HFFc6 (cell line): ENCODE results near the gene PISD. TPM values are rescaled to one million over a fixed set of nuclear protein-coding genes. Genes with fewer than 3 reads are reported as not detected.

ENCODE experiments used
- DNase-seq: peaks from one replicate; pipeline ENCODE4 v3.0.0-alpha.2; 2018
- H3K27ac Mint-ChIP-seq: 2 replicates; pipeline ENCODE4 v1.8.0; 2020; ENCODE audit warnings: mild to moderate bottlenecking, mixed read lengths
- H3K27me3 Mint-ChIP-seq: 2 replicates; pipeline ENCODE4 v1.8.0; 2021; ENCODE audit warnings: mild to moderate bottlenecking, moderate library complexity, mixed read lengths; ENCODE audit not compliant: insufficient read depth
- H3K36me3 Mint-ChIP-seq: 2 replicates; pipeline ENCODE4 v1.8.0; 2021; ENCODE audit warnings: low read depth, mixed read lengths
- H3K4me1 Mint-ChIP-seq: 2 replicates; pipeline ENCODE4 v1.8.0; 2020; ENCODE audit warnings: low read depth, mixed read lengths
- H3K4me3 Mint-ChIP-seq: 2 replicates; pipeline ENCODE4 v1.8.0; 2020; ENCODE audit warnings: mild to moderate bottlenecking, moderate library complexity, mixed read lengths
- H3K9me3 Mint-ChIP-seq: 2 replicates; pipeline ENCODE4 v1.8.0; 2020; ENCODE audit warnings: mild to moderate bottlenecking, mixed read lengths
- CTCF ChIP-seq: fragments of 200-600 bp; sonication (generic); IDR thresholded peaks from 2 replicates; pipeline ENCODE4 v1.5.0; 2021; ENCODE audit warnings: antibody characterized with exemption, mild to moderate bottlenecking
- total RNA-seq, 6 experiments: library from RNA; stranded (reverse); fragmentation: NEBNext Ultra II Directional; extraction: Animal tissue kit (Norgen Biotek cat#: 25700); gene quantifications; 2 replicates in 1 of 6; 3 replicates in 5 of 6; pipeline ENCODE4 v1.2.3, GENCODE V29; 2021

PISD gene
- total RNA-seq, 6 experiments from 2014 or later = 38.4 to 47.3 (median 43.3) TPM

- Mint-ChIP-seq H3K4me1 (peaks cover 51% of the 10 kb centered on the region), H3K27ac (peak overlapping the region; percentile 77), H3K4me3 (no peak overlapping the region; the same call in 1 of the 2 replicates), H3K36me3 (peaks cover 15% of the 10 kb centered on the region), H3K27me3 (peaks cover 1% of the 10 kb centered on the region), H3K9me3 (no peaks in the 10 kb centered on the region)
- DNase-seq = peak; percentile 63
- no peak for TF ChIP-seq CTCF
These were observed 11.6 kb downstream of the PISD start for GRCh38 chr22:31650391-31650790.

- peaks cover 1% of the 10 kb centered on the region for H3K27me3 Mint-ChIP-seq
- peak; percentile 87 for DNase-seq
- no peak for TF ChIP-seq CTCF
These were observed 14.3 kb downstream of the PISD start for GRCh38 chr22:31647523-31648320.

GRCh38 chr22:31647066-31647465 lies 14.9 kb downstream of the PISD start:
- no peak for TF ChIP-seq CTCF
- Mint-ChIP-seq H3K9me3 (no peaks in the 10 kb centered on the region), H3K36me3 (peaks cover 6% of the 10 kb centered on the region; the same call in 1 of the 2 replicates), H3K27me3 (peaks cover 1% of the 10 kb centered on the region), H3K27ac (peak overlapping the region; percentile 96), H3K4me1 (peaks cover 44% of the 10 kb centered on the region), H3K4me3 (peak overlapping the region; percentile 67)
- no peak for DNase-seq

More at GRCh38 chr22:31647523-31648320, 14.3 kb downstream of the PISD start:
- Mint-ChIP-seq H3K4me3 (peak overlapping the region; percentile 67), H3K4me1 (peaks cover 44% of the 10 kb centered on the region), H3K9me3 (no peaks in the 10 kb centered on the region), H3K27ac (peak overlapping the region; percentile 96), H3K36me3 (peaks cover 6% of the 10 kb centered on the region; the same call in 1 of the 2 replicates)

GRCh38 chr22:31646186-31647019 lies 15.6 kb downstream of the PISD start:
- TF ChIP-seq CTCF = no peak
- Mint-ChIP-seq H3K4me1 (peaks cover 44% of the 10 kb centered on the region), H3K27me3 (peaks cover 1% of the 10 kb centered on the region), H3K36me3 (peaks cover 6% of the 10 kb centered on the region; the same call in 1 of the 2 replicates), H3K27ac (peak overlapping the region; percentile 96), H3K4me3 (peak overlapping the region; percentile 67), H3K9me3 (no peaks in the 10 kb centered on the region)
- peak; percentile 97 for DNase-seq

GRCh38 chr22:31639436-31640039 lies 22.5 kb downstream of the PISD start:
- TF ChIP-seq CTCF = no peak
- no peak overlapping the region; the same call in 1 of the 2 replicates for H3K27ac Mint-ChIP-seq
- H3K27me3 Mint-ChIP-seq = no peaks in the 10 kb centered on the region; the same call in 1 of the 2 replicates
- H3K9me3 Mint-ChIP-seq = no peaks in the 10 kb centered on the region
- DNase-seq = no peak
- H3K4me3 Mint-ChIP-seq = no peak overlapping the region
- peaks cover 7% of the 10 kb centered on the region; the same call in 1 of the 2 replicates for H3K4me1 Mint-ChIP-seq
- H3K36me3 Mint-ChIP-seq = peaks cover 4% of the 10 kb centered on the region; the same call in 1 of the 2 replicates
